ENCODE results near the gene TMA7. TPM values are rescaled to one million over a fixed set of nuclear protein-coding genes. Genes with fewer than 3 reads are reported as not detected.

The TMA7 gene
- polyA plus RNA-seq, 1 donor from 2014 or later = 1,747 TPM

GRCh38 chr3:48467473-48468267 lies 27.6 kb downstream of the TMA7 start:
- H3K9me2 ChIP-seq (ENCODE audit: insufficient read depth, low read length) = no peaks in the 10 kb centered on the region
- TF ChIP-seq POLR2AphosphoS5 (IDR thresholded peaks at IDR 0.05) (no peak), CTCF (IDR thresholded peaks at IDR 0.05; ENCODE audit: poor library complexity, severe bottlenecking) (no peak), TAF1 (IDR thresholded peaks at IDR 0.05; ENCODE audit: low read depth) (no peak), EZH2 (IDR thresholded peaks at IDR 0.05; ENCODE audit: borderline replicate concordance, insufficient read depth, low read length, poor library complexity, severe bottlenecking) (no peak), SMC3 (conservative IDR thresholded peaks at IDR 0.05; ENCODE audit: poor library complexity) (no peak), REST (IDR thresholded peaks at IDR 0.05; ENCODE audit: borderline replicate concordance) (no peak)
- peaks cover 13% of the 10 kb centered on the region for H3K79me2 ChIP-seq (replicated peaks; ENCODE audit: insufficient read depth, low read length)
- no peaks in the 10 kb centered on the region for H3K36me3 ChIP-seq (ENCODE audit: insufficient read depth, low read length)
- no peaks in the 10 kb centered on the region for H4K20me1 ChIP-seq (ENCODE audit: insufficient read depth)
- H3K27ac ChIP-seq (ENCODE audit: low read length) = no peak overlapping the region
- no peak overlapping the region for H2AFZ ChIP-seq (ENCODE audit: low read depth, low read length)
- no peaks in the 10 kb centered on the region for H3K27me3 ChIP-seq (ENCODE audit: insufficient read depth, low read depth, low read length)
- H3F3A ChIP-seq (ENCODE audit: insufficient read depth, low read length, poor library complexity, severe bottlenecking) = no peaks in the 10 kb centered on the region
- H3K9ac ChIP-seq (ENCODE audit: low read length) = no peak overlapping the region
- H3K9me3 ChIP-seq (ENCODE audit: low read length) = no peaks in the 10 kb centered on the region
- H3K4me3 ChIP-seq (ENCODE audit: low read length) = no peak overlapping the region
- H3K4me2 ChIP-seq (ENCODE audit: low read length) = no peak overlapping the region

- H2AFZ ChIP-seq (ENCODE audit: low read depth, low read length) = no peak overlapping the region
- no peaks in the 10 kb centered on the region for H3K9me2 ChIP-seq (ENCODE audit: insufficient read depth, low read length)
- H3K4me2 ChIP-seq (ENCODE audit: low read length) = no peak overlapping the region
- H4K20me1 ChIP-seq (ENCODE audit: insufficient read depth) = no peaks in the 10 kb centered on the region
- no peaks in the 10 kb centered on the region for H3K9me3 ChIP-seq (ENCODE audit: low read length)
- H3K27ac ChIP-seq (ENCODE audit: low read length) = no peak overlapping the region
- no peak overlapping the region for H3K4me3 ChIP-seq (ENCODE audit: low read length)
- no peaks in the 10 kb centered on the region for H3F3A ChIP-seq (ENCODE audit: insufficient read depth, low read length, poor library complexity, severe bottlenecking)
- H3K9ac ChIP-seq (ENCODE audit: low read length) = no peak overlapping the region
- H3K27me3 ChIP-seq (ENCODE audit: insufficient read depth, low read depth, low read length) = no peaks in the 10 kb centered on the region
- H3K79me2 ChIP-seq (replicated peaks; ENCODE audit: insufficient read depth, low read length) = peaks cover 15% of the 10 kb centered on the region
- no peaks in the 10 kb centered on the region for H3K36me3 ChIP-seq (ENCODE audit: insufficient read depth, low read length)
- TF ChIP-seq EP300 (conservative IDR thresholded peaks at IDR 0.05; ENCODE audit: poor library complexity, severe bottlenecking) (no peak), POLR2AphosphoS5 (IDR thresholded peaks at IDR 0.05) (no peak), REST (IDR thresholded peaks at IDR 0.05; ENCODE audit: borderline replicate concordance) (no peak), TAF1 (IDR thresholded peaks at IDR 0.05; ENCODE audit: low read depth) (no peak), RAD21 (conservative IDR thresholded peaks at IDR 0.05) (no peak), MXI1 (conservative IDR thresholded peaks at IDR 0.05; ENCODE audit: poor library complexity, severe bottlenecking) (no peak), CTCF (IDR thresholded peaks at IDR 0.05; ENCODE audit: poor library complexity, severe bottlenecking) (no peak), EZH2 (IDR thresholded peaks at IDR 0.05; ENCODE audit: borderline replicate concordance, insufficient read depth, low read length, poor library complexity, severe bottlenecking) (no peak), SMC3 (conservative IDR thresholded peaks at IDR 0.05; ENCODE audit: poor library complexity) (no peak)
Measured at GRCh38 chr3:48468329-48468731, 28.3 kb downstream of the TMA7 start.

Measured in neural cell (in vitro differentiated cells).